ENCODE measurements around the gene MYO6. TPM values are rescaled to one million over a fixed set of nuclear protein-coding genes. Genes with fewer than 3 reads are reported as not detected.
A peak's percentile ranks its signal among the peaks of the same experiment; 100 is the strongest.
"Not testable (repeated sequence)": the region's sequence is repeated elsewhere in the genome, so short reads cannot be mapped to it uniquely, and the experiment has no call there.

The MYO6 gene
- total RNA-seq, 1 donor from 2014 or later = 56.1 TPM

- peak; percentile 10 for DNase-seq (ENCODE audit: low read depth)
- no peak overlapping the region for H3K4me3 ChIP-seq (ENCODE audit: low read depth, low read length)
- no peaks in the 10 kb centered on the region for H3K36me3 ChIP-seq (ENCODE audit: control insufficient read depth, insufficient read depth, low read length)
- H3K27me3 ChIP-seq (ENCODE audit: control insufficient read depth, insufficient read depth, low read length) = no peaks in the 10 kb centered on the region
- TF ChIP-seq CTCF (IDR thresholded peaks at IDR 0.05; ENCODE audit: insufficient read depth, low read length, poor library complexity, severe bottlenecking) = no peak
These were observed 133.7 kb downstream of the MYO6 start for GRCh38 chr6:75882734-75883133.

DNA sequence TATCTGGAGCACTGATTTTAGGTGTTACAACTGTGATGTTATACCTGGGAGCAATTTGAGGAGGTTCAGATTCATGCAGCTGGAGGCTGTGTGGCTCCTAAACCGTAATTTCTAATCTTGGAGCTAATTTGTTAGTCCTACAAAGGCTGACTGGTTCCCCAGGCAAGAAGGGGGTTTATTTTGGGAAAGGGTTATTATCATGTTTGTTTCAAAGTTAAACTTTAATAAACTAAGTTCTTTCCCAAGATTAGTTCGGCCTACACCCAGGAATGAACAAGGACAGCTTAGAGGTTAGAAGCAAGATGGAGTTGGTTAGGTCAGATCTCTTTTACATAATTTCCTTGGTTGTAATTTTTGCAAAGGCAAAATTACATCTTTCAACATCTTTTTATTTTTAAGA lies 135.8 kb downstream of the MYO6 start:
- Histone ChIP-seq H3K36me3 (ENCODE audit: control insufficient read depth, insufficient read depth, low read length) (no peaks in the 10 kb centered on the region), H3K4me3 (ENCODE audit: low read depth, low read length) (no peak overlapping the region), H3K27me3 (ENCODE audit: control insufficient read depth, insufficient read depth, low read length) (no peaks in the 10 kb centered on the region)
- DNase-seq (ENCODE audit: low read depth) = no peak
- no peak for TF ChIP-seq CTCF (IDR thresholded peaks at IDR 0.05; ENCODE audit: insufficient read depth, low read length, poor library complexity, severe bottlenecking)

DNA sequence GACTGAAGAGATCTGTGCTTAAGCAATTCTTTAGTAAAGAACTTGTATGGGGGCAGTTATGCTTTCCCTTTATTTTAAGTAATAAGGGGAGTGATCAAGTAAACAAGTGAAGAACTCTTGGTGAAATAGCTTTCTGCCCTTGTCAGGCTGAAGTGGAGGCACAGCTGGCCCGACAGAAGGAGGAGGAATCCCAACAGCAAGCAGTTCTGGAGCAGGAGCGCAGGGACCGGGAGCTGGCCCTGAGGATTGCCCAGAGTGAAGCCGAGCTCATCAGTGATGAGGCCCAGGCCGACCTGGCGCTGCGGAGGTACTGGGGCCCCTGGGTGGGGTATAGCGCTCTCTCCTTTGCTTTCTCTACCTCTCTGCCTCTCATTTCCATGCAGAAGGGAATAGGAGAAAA lies 143.3 kb downstream of the MYO6 start:
- TF ChIP-seq CTCF (IDR thresholded peaks at IDR 0.05; ENCODE audit: insufficient read depth, low read length, poor library complexity, severe bottlenecking) = no peak
- H3K27me3 ChIP-seq (ENCODE audit: control insufficient read depth, insufficient read depth, low read length) = no peaks in the 10 kb centered on the region
- no peak overlapping the region for H3K4me3 ChIP-seq (ENCODE audit: low read depth, low read length)
- H3K36me3 ChIP-seq (ENCODE audit: control insufficient read depth, insufficient read depth, low read length) = no peaks in the 10 kb centered on the region
- DNase-seq (ENCODE audit: low read depth) = no peak

GRCh38 chr6:75893058-75893775 lies 144.2 kb downstream of the MYO6 start:
- Histone ChIP-seq H3K27me3 (ENCODE audit: control insufficient read depth, insufficient read depth, low read length) (no peaks in the 10 kb centered on the region), H3K36me3 (ENCODE audit: control insufficient read depth, insufficient read depth, low read length) (no peaks in the 10 kb centered on the region), H3K4me3 (ENCODE audit: low read depth, low read length) (no peak overlapping the region)
- peak; percentile 5 for DNase-seq (ENCODE audit: low read depth)
- peak; percentile 61 for TF ChIP-seq CTCF (IDR thresholded peaks at IDR 0.05; ENCODE audit: insufficient read depth, low read length, poor library complexity, severe bottlenecking)

- no peak for TF ChIP-seq CTCF (IDR thresholded peaks at IDR 0.05; ENCODE audit: insufficient read depth, low read length, poor library complexity, severe bottlenecking)
These were observed 144.7 kb downstream of the MYO6 start for GRCh38 chr6:75893776-75894152.

GRCh38 chr6:75896526-75896925 lies 147.5 kb downstream of the MYO6 start:
- no peak overlapping the region for H3K4me3 ChIP-seq (ENCODE audit: low read depth, low read length)
- no peak for DNase-seq (ENCODE audit: low read depth)
- no peaks in the 10 kb centered on the region for H3K36me3 ChIP-seq (ENCODE audit: control insufficient read depth, insufficient read depth, low read length)
- no peak for TF ChIP-seq CTCF (IDR thresholded peaks at IDR 0.05; ENCODE audit: insufficient read depth, low read length, poor library complexity, severe bottlenecking)
- no peaks in the 10 kb centered on the region for H3K27me3 ChIP-seq (ENCODE audit: control insufficient read depth, insufficient read depth, low read length)

More at GRCh38 chr6:75893776-75894152, 144.7 kb downstream of the MYO6 start:
- Histone ChIP-seq H3K27me3 (ENCODE audit: control insufficient read depth, insufficient read depth, low read length) (no peaks in the 10 kb centered on the region), H3K36me3 (ENCODE audit: control insufficient read depth, insufficient read depth, low read length) (no peaks in the 10 kb centered on the region), H3K4me3 (ENCODE audit: low read depth, low read length) (no peak overlapping the region)
- DNase-seq (ENCODE audit: low read depth) = no peak

GRCh38 chr6:75900216-75900615 lies 151.2 kb downstream of the MYO6 start:
- DNase-seq (ENCODE audit: low read depth); H3K36me3 ChIP-seq (ENCODE audit: control insufficient read depth, insufficient read depth, low read length); H3K4me3 ChIP-seq (ENCODE audit: low read depth, low read length); H3K27me3 ChIP-seq (ENCODE audit: control insufficient read depth, insufficient read depth, low read length): not testable (repeated sequence)

GRCh38 chr6:75905129-75905528 lies 156.1 kb downstream of the MYO6 start:
- H3K36me3 ChIP-seq (ENCODE audit: control insufficient read depth, insufficient read depth, low read length); DNase-seq (ENCODE audit: low read depth); H3K4me3 ChIP-seq (ENCODE audit: low read depth, low read length); H3K27me3 ChIP-seq (ENCODE audit: control insufficient read depth, insufficient read depth, low read length): not testable (repeated sequence)

All from kidney epithelial cell (primary cell).